Heart left ventricle (tissue), 13 donors: Measurements from ENCODE around the gene ELP2.

ENCODE experiments used
- CTCF ChIP-seq, 12 donors: fragments of 200-600 bp; sonication (generic) in 4 of 12; IDR thresholded peaks; one replicate each; pipeline versions ENCODE4 v1.5.0 to v1.8.0; 2018 to 2022; ENCODE audit warnings: antibody characterized with exemption in 12 of 12, mild to moderate bottlenecking in 5 of 12
- POLR2A ChIP-seq, 2 donors: fragments of 450-650 bp; IDR thresholded peaks; one replicate each; pipeline ENCODE4 v1.6.1; 2017; ENCODE audit warnings: antibody characterized with exemption in 2 of 2, mild to moderate bottlenecking in 2 of 2, moderate library complexity in 2 of 2
- donor health status: ischemic (EF 13 %, LVEDD 7.1; RV severe dilation, severe dysfunction).
- donor health status: DM: no; HTN: yes; CAD: no.
- donor health status: DM: no; HTN: no; CAD: no.
- donor health status: ischemic (EF 25% LVEDD 6.9; RV normal size, moderate dysfunction).
- donor health status: ischemic (EF 25% LVEDD 5.7; RV mildly dilated, moderate dysfunction).
- donor health status: ischemic (EF 35%, LVEDD 5.7; RV mildly dilated, moderate dysfunction).
- donor health status: nonischemic (EF 11% LVEDD 7.7; RV severe dilation, severe dysfunction).
- donor health status: DM: yes; HTN: yes; CAD: no.
- donor health status: PGD.
- donor health status: ischemic (EF 29% LVEDD 5.4; RV normal size, mild dysfunction).
- donor health status: nonischemic (EF 23%, LVEDD 6.1; RV moderate dilation, normal function).

GRCh38 chr18:36176711-36177110 is 47.0 kb downstream of the ELP2 start:
- TF ChIP-seq CTCF (IDR thresholded peaks at IDR 0.05) (no peak), POLR2A (IDR thresholded peaks at IDR 0.05) (no peak)
